AG09319 (cell line): ENCODE measurements around the gene MCRIP2.
A peak's percentile ranks its signal among the peaks of the same experiment; 100 is the strongest.

Experiments
- DNase-seq: peaks from one replicate; pipeline ENCODE4 v3.0.0-alpha.2; 2010; ENCODE audit warnings: low read depth; ENCODE audit errors: extremely low read depth
- CTCF ChIP-seq: IDR thresholded peaks from 2 replicates; pipeline ENCODE4 v1.5.1; 2011; ENCODE audit warnings: low read depth, mild to moderate bottlenecking, inconsistent platforms, low read length, moderate library complexity

MCRIP2 gene

DNA sequence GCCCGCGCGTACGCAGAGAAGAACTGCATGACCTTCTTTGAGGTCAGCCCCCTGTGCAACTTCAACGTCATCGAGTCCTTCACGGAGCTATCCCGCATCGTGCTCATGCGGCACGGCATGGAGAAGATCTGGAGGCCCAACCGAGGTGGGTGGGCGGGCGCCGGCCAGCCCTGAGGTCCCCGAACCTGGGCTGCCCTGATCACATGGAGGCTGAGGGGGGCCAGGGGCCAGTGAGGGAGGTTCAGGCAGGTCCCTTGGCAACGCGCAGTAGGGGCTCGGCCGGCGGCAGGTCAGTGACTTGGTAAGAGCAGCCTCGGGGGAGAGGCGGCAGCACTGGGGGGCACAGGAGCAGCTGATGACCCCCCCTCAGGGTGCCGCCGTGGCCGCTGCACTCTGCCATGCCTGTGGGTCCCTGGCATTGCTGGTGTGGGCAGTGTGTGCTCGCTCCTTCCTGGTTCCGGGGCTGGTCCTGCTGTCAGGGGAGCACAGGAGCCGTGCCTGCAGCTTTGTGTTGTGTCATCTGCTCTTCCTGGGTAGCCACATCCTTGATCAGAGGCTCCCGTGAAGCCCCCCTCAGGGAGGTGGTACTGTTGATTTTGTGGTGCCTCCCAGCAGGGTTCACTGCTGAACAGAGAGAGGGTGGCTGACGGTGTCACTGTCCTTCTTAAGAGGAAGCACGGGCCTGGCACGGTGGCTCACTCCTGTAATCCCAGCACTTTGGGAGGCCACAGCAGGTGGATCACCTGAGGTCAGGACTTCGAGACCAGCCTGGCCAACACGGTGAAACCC, 15.5 kb upstream of the MCRIP2 start:
- DNase-seq, result no peak
- no peak for TF ChIP-seq CTCF

- peak; percentile 89 for DNase-seq
- no peak for TF ChIP-seq CTCF
These were observed 14.7 kb upstream of the MCRIP2 start for GRCh38 chr16:626787-627453.

- DNase-seq, result no peak
- no peak for TF ChIP-seq CTCF
These were observed 14.0 kb upstream of the MCRIP2 start for GRCh38 chr16:627454-628239.

- no peak for TF ChIP-seq CTCF
- no peak for DNase-seq
These were observed 13.1 kb upstream of the MCRIP2 start for GRCh38 chr16:628321-629061.

DNA sequence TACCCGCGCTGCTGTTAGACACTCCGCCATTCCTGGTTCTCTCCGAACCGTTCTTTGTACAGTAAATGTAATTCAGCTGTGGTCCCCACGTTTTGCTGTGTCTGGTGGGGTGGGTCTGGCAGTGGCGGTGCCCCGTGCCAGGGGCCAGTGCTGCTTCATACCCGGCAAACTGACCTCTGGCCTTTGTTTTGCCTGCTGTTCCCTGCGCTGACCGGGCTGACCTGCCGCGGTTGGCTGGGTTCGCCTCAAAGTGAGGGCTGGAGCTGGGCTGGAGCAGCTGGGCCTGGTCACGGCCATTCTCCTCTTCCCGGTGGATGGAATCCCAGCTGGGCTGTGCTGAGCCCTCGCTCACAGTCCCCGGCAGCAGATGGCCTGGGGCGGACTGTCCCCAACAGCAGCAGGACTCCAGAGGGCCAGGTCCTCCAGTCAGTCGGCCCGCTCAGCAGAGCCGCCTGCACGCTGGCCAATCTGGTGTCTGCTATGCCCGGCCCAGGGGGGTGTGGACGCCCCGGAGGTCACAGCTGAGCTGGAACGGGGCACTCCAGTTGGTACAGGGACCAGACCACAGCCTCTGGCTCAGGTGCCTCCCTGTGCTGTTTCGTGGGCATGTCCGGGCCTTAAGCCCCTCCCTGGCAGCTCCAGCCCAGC, 12.3 kb upstream of the MCRIP2 start:
- no peak for DNase-seq
- TF ChIP-seq CTCF, result no peak

DNA sequence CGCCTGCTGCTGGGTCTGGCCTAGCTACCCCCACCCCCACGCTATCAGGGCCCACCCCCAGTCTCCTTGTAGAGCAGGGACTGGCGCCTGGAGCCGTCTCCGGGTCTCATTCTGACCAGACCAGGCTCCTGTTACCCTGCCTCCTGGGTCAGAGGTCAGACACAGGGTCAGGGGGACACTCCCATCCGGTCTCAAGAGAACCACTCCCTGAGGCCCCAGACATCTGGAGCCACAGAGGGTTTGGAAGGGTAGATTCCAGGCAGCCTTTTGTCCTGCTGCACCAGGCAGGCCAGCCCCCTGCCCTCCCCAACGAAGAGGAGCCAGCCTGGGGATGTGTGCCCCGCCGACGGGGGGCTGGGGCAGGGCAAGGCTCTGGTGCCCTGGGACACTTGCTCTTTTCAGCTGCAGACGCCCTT, 11.8 kb upstream of the MCRIP2 start:
- no peak for DNase-seq
- TF ChIP-seq CTCF, result no peak
